Measurements from ENCODE around the gene CDH20. TPM values are rescaled to one million over a fixed set of nuclear protein-coding genes. Genes with fewer than 3 reads are reported as not detected.

Gene CDH20
- total and polyA plus RNA-seq, 2 of the 4 experiments (the other 2 are of a cell fraction): not detected

- Histone ChIP-seq H3K4me3 (ENCODE audit: insufficient read depth, low read depth, low read length) (no peak overlapping the region), H2AK9ac (replicated peaks; ENCODE audit: low read depth, low read length, poor library complexity) (no peak overlapping the region), H3K9me1 (ENCODE audit: insufficient read depth, low read length) (peaks cover 4% of the 10 kb centered on the region), H3K9ac (ENCODE audit: low read depth, low read length) (no peak overlapping the region), H2BK15ac (ENCODE audit: low read depth, low read length) (no peak overlapping the region), H4K91ac (ENCODE audit: insufficient read depth, low read depth, low read length) (no peak overlapping the region), H4K20me1 (ENCODE audit: insufficient read depth, low read length) (no peaks in the 10 kb centered on the region), H3K56ac (ENCODE audit: extremely low read depth, insufficient read depth, low read length) (no peak overlapping the region), H3K27ac (ENCODE audit: insufficient read depth, low read length) (no peak overlapping the region), H3K9me3 (ENCODE audit: control insufficient read depth, insufficient read depth, low read length) (peaks cover 3% of the 10 kb centered on the region), H3K4me1 (ENCODE audit: control insufficient read depth, insufficient read depth, low read length) (peaks cover 6% of the 10 kb centered on the region), H2AFZ (replicated peaks; ENCODE audit: low read length, poor library complexity) (no peak overlapping the region), H3K18ac (ENCODE audit: low read depth, low read length) (peak overlapping the region; percentile 37; the same call in 1 of the 2 replicates), H3K4ac (ENCODE audit: low read depth, low read length) (no peak overlapping the region), H4K8ac (ENCODE audit: low read depth in 2 of 2, low read length in 2 of 2) (no peak overlapping the region), H3K4me2 (ENCODE audit: low read depth, low read length) (no peak overlapping the region), H3K14ac (replicated peaks; ENCODE audit: low read depth, low read length) (no peak overlapping the region; the same call in 1 of the 2 replicates), H4K5ac (ENCODE audit: low read depth, low read length) (no peak overlapping the region), H3K23ac (ENCODE audit: low read depth, low read length) (no peak overlapping the region), H3K27me3 (ENCODE audit: control insufficient read depth, insufficient read depth, low read length) (no peaks in the 10 kb centered on the region), H2BK5ac (ENCODE audit: low read depth, low read length, poor library complexity, severe bottlenecking) (peak overlapping the region; percentile 11), H3K79me1 (ENCODE audit: low read depth in 1 of 2, low read length in 2 of 2) (no peaks in the 10 kb centered on the region), H3K36me3 (ENCODE audit: control insufficient read depth, insufficient read depth, low read length) (no peaks in the 10 kb centered on the region), H2AK5ac (ENCODE audit: low read depth, low read length) (no peak overlapping the region), H2BK20ac (ENCODE audit: low read depth, low read length) (no peak overlapping the region), H2BK120ac (ENCODE audit: low read depth, low read length) (peak overlapping the region; percentile 6; the same call in 1 of the 2 replicates)
- dilution Hi-C loops (cut with HindIII; ENCODE audit: low sequenced_read_pairs, unreplicated experiment) (no loop called here), intact Hi-C loops (cut with micrococcal nuclease) (no loop called here), in situ Hi-C loops (cut with MboI; ENCODE audit: low sequenced_read_pairs) (loop anchor here (10.0 kb wide), 2 partner anchors 319 to 559 kb away; partner anchors contain the start of gene RNF152)
- no peak for DNase-seq
- CTCF ChIA-PET: no interaction called here
- WGBS, 2 experiments (ENCODE audit: extremely low coverage in 2 of 2, insufficient read length in 1 of 2): no CpG with 5 or more reads among the region's 3 CpGs
- TF ChIP-seq MXI1 (IDR thresholded peaks at IDR 0.05; ENCODE audit: borderline replicate concordance, low read depth, low read length) (no peak), MAZ (IDR thresholded peaks at IDR 0.05; ENCODE audit: borderline replicate concordance, low read depth, low read length) (no peak), CTCF (conservative IDR thresholded peaks at IDR 0.05; ENCODE audit: low read depth, low read length) (no peak), POLR2A (IDR thresholded peaks at IDR 0.05; ENCODE audit: low read depth, low read length) (no peak), BHLHE40 (IDR thresholded peaks at IDR 0.05; ENCODE audit: low read depth, low read length) (no peak), MAFK (IDR thresholded peaks at IDR 0.05; ENCODE audit: low read depth, low read length) (no peak), FOS (IDR thresholded peaks at IDR 0.05; ENCODE audit: low read depth, low read length) (no peak), CHD1 (IDR thresholded peaks at IDR 0.05; ENCODE audit: low read depth, low read length) (no peak), CEBPB (IDR thresholded peaks at IDR 0.05; ENCODE audit: low read depth, low read length) (no peak), RCOR1 (IDR thresholded peaks at IDR 0.05; ENCODE audit: insufficient replicate concordance, low read length) (no peak), RFX5 (IDR thresholded peaks at IDR 0.05; ENCODE audit: low read depth, low read length) (no peak), SMC3 (IDR thresholded peaks at IDR 0.05; ENCODE audit: low read depth, low read length) (no peak)
- peak; percentile 35; the same call in 1 of the 2 replicates for ATAC-seq (ENCODE audit: low read depth)
- no TSS peak for BruUV-seq (replicated peaks)
- POLR2A ChIA-PET (ENCODE audit: unreplicated experiment): no interaction called here
Observed at GRCh38 chr18:61575419-61575818, 242.2 kb downstream of the CDH20 start.
